Progenitor cell of endocrine pancreas (in vitro differentiated cells): ENCODE results near the gene RAD51D. TPM values are rescaled to one million over a fixed set of nuclear protein-coding genes. Genes with fewer than 3 reads are reported as not detected.
A peak's percentile ranks its signal among the peaks of the same experiment; 100 is the strongest.

Experiments used
- DNase-seq: peaks from one replicate; pipeline ENCODE4 v3.0.0; 2021; ENCODE audit warnings: low spot score; ENCODE audit not compliant: unreplicated experiment
- H3K27ac Mint-ChIP-seq: 2 replicates; pipeline ENCODE4 v1.8.0; 2021; ENCODE audit warnings: mild to moderate bottlenecking, moderate library complexity, mixed read lengths
- H3K27me3 Mint-ChIP-seq: 2 replicates; pipeline ENCODE4 v1.8.0; 2021; ENCODE audit warnings: mixed read lengths
- H3K36me3 Mint-ChIP-seq: 2 replicates; pipeline ENCODE4 v1.8.0; 2022; ENCODE audit warnings: mixed read lengths; ENCODE audit not compliant: insufficient read depth
- H3K4me1 Mint-ChIP-seq: 2 replicates; pipeline ENCODE4 v1.8.0; 2021; ENCODE audit warnings: low read depth, mixed read lengths
- H3K4me3 Mint-ChIP-seq: 2 replicates; pipeline ENCODE4 v1.8.0; 2021; ENCODE audit warnings: low read depth, mild to moderate bottlenecking, moderate library complexity, mixed read lengths
- H3K9me3 Mint-ChIP-seq: 2 replicates; pipeline ENCODE4 v1.8.0; 2021; ENCODE audit warnings: low read depth, mixed read lengths
- CTCF ChIP-seq: fragments of 200-600 bp; sonication (generic); IDR thresholded peaks from one replicate; pipeline ENCODE4 v1.5.0; 2021; ENCODE audit warnings: antibody characterized with exemption, mild to moderate bottlenecking; ENCODE audit not compliant: unreplicated experiment
- total RNA-seq: library from RNA; stranded (reverse); gene quantifications from 2 replicates; pipeline ENCODE4 v1.2.1, GENCODE V29; 2021

Gene RAD51D
- total RNA-seq, 1 donor from 2014 or later = 16.0 TPM

- Mint-ChIP-seq H3K27me3 (peaks cover 4% of the 10 kb centered on the region), H3K9me3 (no peaks in the 10 kb centered on the region), H3K4me3 (peak within 1 kb of the TSS; percentile 82), H3K36me3 (no peaks in the 10 kb centered on the region), H3K4me1 (no peaks in the 10 kb centered on the region), H3K27ac (peak within 1 kb of the TSS; percentile 78)
- peak; percentile 95 for TF ChIP-seq CTCF
- DNase-seq = peak; percentile 85
These were observed 22.2 kb upstream of the RAD51D start, which contains the start of gene NLE1 for GRCh38 chr17:35141681-35142466. NLE1 (minus strand) TSS chr17:35142303; CDS start chr17:35142275, 28 bp downstream.

- no peak for DNase-seq
- Mint-ChIP-seq H3K36me3 (peaks cover 13% of the 10 kb centered on the region), H3K9me3 (no peaks in the 10 kb centered on the region), H3K4me1 (no peaks in the 10 kb centered on the region), H3K27me3 (no peaks in the 10 kb centered on the region), H3K27ac (no peak overlapping the region), H3K4me3 (no peak overlapping the region)
- no peak for TF ChIP-seq CTCF
These were observed 18.6 kb upstream of the RAD51D start for GRCh38 chr17:35138218-35138617.

GRCh38 chr17:35135322-35135721, 15.7 kb upstream of the RAD51D start:
- no peak for TF ChIP-seq CTCF
- no peak for DNase-seq
- H3K9me3 Mint-ChIP-seq = no peaks in the 10 kb centered on the region
- no peaks in the 10 kb centered on the region for H3K27me3 Mint-ChIP-seq
- H3K27ac Mint-ChIP-seq = no peak overlapping the region
- H3K36me3 Mint-ChIP-seq = peaks cover 15% of the 10 kb centered on the region
- no peak overlapping the region for H3K4me3 Mint-ChIP-seq
- H3K4me1 Mint-ChIP-seq = no peaks in the 10 kb centered on the region

GRCh38 chr17:35132816-35133550, 13.3 kb upstream of the RAD51D start:
- DNase-seq = no peak

More at GRCh38 chr17:35132816-35133550, 13.3 kb upstream of the RAD51D start:
- no peak overlapping the region for H3K4me3 Mint-ChIP-seq
- H3K27ac Mint-ChIP-seq = no peak overlapping the region
- TF ChIP-seq CTCF = no peak
- no peaks in the 10 kb centered on the region for H3K4me1 Mint-ChIP-seq
- no peaks in the 10 kb centered on the region for H3K9me3 Mint-ChIP-seq
- no peaks in the 10 kb centered on the region for H3K27me3 Mint-ChIP-seq
- peaks cover 15% of the 10 kb centered on the region for H3K36me3 Mint-ChIP-seq
